A673 (cell line): ENCODE measurements around the gene PNRC1.

Source experiments
- EZH2 ChIP-seq: fragments of 200-600 bp; sonication (generic); IDR thresholded peaks from 2 replicates; pipeline ENCODE4 v1.6.1; 2017; ENCODE audit warnings: borderline replicate concordance, low read depth, mild to moderate bottlenecking, mixed read lengths, antibody characterized with exemption, low read length; ENCODE audit not compliant: poor library complexity, severe bottlenecking
- TF ChIP-seq, protein P1 (sequence below): fragments of 300-800, 200-600 bp; sonication (generic); conservative IDR thresholded peaks from 2 replicates; pipeline ENCODE4 v1.5.1; 2017; ENCODE audit warnings: low read depth, mild to moderate bottlenecking, antibody characterized with exemption, low read length, moderate library complexity, mixed read lengths

DNA sequence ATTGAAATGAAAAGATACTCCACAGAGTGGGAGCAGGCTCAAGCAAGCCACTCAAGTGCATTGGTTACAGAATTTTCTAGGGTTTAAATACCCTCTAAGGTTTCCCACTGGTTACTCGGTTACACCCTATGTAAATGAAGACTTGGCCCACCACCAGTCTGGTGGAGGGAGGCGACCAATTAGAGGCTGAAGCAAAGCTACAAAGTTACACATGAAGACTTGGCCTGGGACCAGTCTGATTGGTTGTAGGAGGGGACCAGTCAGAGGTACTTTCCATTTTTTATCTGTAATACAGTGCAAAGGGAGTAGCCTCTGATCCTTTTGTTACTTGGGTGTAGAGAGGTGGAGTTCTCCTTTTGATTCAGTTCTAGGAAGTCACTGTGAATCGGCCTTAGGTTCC is 29.7 kb downstream of the PNRC1 start:
- TF ChIP-seq, protein P1, sequence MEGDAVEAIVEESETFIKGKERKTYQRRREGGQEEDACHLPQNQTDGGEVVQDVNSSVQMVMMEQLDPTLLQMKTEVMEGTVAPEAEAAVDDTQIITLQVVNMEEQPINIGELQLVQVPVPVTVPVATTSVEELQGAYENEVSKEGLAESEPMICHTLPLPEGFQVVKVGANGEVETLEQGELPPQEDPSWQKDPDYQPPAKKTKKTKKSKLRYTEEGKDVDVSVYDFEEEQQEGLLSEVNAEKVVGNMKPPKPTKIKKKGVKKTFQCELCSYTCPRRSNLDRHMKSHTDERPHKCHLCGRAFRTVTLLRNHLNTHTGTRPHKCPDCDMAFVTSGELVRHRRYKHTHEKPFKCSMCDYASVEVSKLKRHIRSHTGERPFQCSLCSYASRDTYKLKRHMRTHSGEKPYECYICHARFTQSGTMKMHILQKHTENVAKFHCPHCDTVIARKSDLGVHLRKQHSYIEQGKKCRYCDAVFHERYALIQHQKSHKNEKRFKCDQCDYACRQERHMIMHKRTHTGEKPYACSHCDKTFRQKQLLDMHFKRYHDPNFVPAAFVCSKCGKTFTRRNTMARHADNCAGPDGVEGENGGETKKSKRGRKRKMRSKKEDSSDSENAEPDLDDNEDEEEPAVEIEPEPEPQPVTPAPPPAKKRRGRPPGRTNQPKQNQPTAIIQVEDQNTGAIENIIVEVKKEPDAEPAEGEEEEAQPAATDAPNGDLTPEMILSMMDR: no peak
- no peak for TF ChIP-seq EZH2
